ENCODE measurements around the gene KAZN.

The KAZN gene

GRCh38 chr1:14713077-14713476, 114.6 kb downstream of the KAZN start:
- no peak for DNase-seq (ENCODE audit: low read depth)

DNA sequence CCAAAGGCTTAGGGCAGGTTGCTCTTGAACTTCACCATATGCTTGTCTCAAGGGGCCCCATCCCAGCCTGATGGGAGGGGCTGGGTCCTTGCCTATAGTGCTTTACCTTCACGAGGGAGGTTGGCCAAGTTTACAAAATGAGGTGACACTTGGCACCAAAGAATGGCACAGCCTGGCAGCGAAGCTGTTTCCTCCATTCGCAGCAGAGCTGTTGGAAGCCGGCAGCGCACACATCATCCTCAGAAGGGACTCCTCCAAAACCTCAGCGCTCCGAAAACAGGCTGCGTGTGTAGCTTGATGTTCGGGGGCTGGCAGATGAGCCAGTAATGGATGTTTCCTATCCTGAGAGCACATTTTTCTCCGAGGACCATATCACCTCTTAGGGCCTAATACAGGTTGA, 116.8 kb downstream of the KAZN start:
- DNase-seq (ENCODE audit: low read depth), result no peak

GRCh38 chr1:14715802-14716201, 117.3 kb downstream of the KAZN start:
- no peak for DNase-seq (ENCODE audit: low read depth)

DNA sequence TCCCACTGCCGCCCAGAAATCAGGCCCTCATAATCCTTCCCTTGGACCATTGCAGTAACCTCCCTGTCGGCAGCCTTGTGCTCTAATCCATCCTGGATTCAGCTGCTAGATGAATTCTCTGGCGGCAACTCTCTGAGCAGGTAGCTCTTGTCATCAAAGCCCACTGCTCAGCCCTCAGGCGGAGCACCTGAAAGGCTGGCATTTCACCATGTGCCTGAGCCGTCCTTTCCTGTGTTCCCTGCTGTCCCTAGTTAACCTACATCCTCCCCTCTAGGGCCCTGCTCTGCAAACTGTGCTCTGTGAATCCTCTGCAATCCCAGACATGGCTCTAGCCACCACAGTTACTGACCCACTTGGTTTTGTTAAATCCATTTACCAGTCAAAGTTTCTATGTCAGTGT, 118.0 kb downstream of the KAZN start:
- DNase-seq (ENCODE audit: low read depth), result no peak

DNA sequence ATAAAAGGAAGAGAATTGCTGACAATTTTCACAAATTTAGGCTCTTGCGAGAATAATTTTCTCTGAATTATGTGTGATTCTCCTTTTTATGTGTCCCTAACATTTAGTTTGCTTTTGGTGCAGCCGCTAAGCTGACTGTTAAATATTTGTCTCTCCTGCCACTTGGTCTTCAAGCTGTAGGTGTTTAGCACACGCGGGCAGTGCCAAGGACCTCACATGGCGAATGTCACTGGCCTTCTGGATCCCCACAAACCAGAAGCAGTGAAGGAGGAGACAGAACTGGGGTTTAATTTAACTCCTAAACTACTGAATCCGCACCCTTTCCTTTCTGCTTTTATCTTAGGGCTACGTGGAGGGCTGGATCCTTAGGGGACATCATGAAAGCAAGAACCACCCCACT, 120.0 kb downstream of the KAZN start:
- DNase-seq (ENCODE audit: low read depth), result no peak

GRCh38 chr1:14723401-14723800, 124.9 kb downstream of the KAZN start:
- no peak for DNase-seq (ENCODE audit: low read depth)

DNA sequence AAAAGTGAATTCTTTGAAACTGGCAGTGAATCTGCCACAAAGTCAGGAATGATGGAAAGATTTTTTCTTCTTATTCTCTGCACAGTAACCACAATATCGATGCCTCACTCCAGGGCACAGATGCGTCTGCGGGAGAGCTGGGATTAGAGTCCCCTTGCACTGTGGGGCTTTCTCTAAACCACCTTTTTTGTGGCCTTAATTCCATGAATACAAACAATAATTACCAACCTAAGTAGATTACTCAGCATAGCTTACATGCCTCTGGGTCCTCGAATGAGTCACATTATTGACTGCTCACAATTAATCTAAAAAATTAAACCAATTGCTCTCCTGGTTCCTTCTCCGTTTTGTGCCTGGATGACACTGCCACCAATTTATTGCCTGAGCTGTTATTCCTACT, 125.8 kb downstream of the KAZN start:
- DNase-seq (ENCODE audit: low read depth), result no peak

GRCh38 chr1:14724678-14725077, 126.2 kb downstream of the KAZN start:
- DNase-seq (ENCODE audit: low read depth), result no peak

DNA sequence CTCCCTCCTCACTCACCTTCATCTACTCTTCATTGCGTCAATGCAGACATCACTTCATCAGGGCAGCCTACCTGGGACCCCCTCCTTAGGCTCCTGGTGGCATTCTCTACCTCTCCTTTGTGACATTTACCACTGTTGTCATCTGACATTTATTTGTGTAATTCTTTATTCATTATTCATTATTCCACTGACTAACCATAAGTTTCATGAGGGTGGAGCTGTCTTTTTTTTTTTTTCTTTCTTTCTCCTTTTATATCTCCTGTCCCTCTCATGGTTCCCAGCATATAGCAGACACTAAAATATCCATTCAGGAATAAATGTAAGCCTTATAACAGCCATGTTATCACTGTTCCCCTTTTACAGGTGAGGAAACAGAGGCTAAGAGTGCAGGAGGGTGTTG, 126.8 kb downstream of the KAZN start:
- DNase-seq (ENCODE audit: low read depth), result no peak

DNA sequence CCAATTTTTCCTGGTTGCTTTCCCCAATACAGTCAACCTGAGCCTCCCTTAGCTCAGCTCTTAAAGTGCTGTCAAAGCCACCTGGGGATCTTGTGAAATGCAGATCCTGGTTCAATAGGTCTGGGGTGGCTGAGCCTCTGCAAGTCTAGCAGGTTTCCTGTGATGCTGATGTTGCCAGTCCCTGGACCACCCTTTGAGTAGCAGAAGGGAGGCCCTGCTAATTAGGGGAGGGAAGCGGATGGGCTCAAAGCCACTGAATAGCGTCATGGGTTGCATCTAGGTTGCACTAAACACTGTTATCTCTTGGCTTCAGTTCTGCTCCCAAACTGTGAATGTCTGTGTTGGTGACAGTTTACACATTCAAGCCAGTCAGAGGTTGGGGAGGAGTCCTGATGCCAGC, 127.2 kb downstream of the KAZN start:
- no peak for DNase-seq (ENCODE audit: low read depth)

DNA sequence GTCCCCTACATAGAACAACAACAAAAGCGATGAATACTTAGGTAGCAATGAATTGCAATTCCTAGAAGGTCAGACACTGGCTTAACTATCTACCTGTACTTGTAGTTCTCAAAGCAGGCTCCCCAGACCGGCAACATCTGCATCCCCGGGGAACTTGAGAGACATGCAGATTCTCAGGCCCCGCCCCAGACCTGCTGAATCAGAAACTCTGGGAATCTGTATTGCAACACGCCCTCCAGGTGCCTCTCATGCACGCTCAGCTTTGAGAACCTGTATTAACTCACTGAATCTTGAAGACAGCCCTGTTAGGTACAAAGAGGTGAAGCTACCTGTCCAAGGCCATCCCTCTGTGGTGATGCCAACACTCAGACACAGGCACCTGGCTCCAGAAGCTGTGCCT, 128.1 kb downstream of the KAZN start:
- DNase-seq (ENCODE audit: low read depth), result no peak

GRCh38 chr1:14728516-14728915, 130.0 kb downstream of the KAZN start:
- no peak for DNase-seq (ENCODE audit: low read depth)

- no peak for DNase-seq (ENCODE audit: low read depth)
These were observed 134.2 kb downstream of the KAZN start for GRCh38 chr1:14732728-14733047.

GRCh38 chr1:14733048-14733778, 134.7 kb downstream of the KAZN start:
- peak; percentile 59 for DNase-seq (ENCODE audit: low read depth)

GRCh38 chr1:14733779-14734140, 135.3 kb downstream of the KAZN start:
- no peak for DNase-seq (ENCODE audit: low read depth)

GRCh38 chr1:14735841-14736240, 137.4 kb downstream of the KAZN start:
- no peak for DNase-seq (ENCODE audit: low read depth)

- DNase-seq (ENCODE audit: low read depth), result no peak
These were observed 139.1 kb downstream of the KAZN start for GRCh38 chr1:14737561-14738094.

- no peak for DNase-seq (ENCODE audit: low read depth)
These were observed 139.8 kb downstream of the KAZN start for GRCh38 chr1:14738235-14738634.

- no peak for DNase-seq (ENCODE audit: low read depth)
These were observed 140.2 kb downstream of the KAZN start for GRCh38 chr1:14738647-14739046.

GRCh38 chr1:14739082-14739832, 140.8 kb downstream of the KAZN start:
- no peak for DNase-seq (ENCODE audit: low read depth)

DNA sequence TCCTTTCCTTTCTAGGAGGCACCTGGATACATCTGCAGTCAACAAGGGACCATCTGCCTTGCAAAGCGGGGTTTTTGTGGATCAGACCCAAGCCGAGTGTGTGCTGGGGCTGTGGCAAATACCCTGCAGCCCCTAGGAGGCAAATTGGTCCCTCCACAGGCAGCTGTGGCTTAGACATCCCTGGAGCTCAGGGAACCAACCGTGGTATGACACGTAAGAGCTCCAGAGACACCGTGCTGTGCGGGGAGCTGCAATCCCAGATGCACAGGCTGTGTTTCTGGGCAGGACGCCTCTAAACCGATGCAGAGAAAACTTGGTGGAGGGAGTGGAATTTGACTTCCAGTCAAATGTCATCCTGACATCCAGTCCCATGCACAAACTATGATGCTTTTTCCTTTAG, 141.5 kb downstream of the KAZN start:
- DNase-seq (ENCODE audit: low read depth), result no peak

DNA sequence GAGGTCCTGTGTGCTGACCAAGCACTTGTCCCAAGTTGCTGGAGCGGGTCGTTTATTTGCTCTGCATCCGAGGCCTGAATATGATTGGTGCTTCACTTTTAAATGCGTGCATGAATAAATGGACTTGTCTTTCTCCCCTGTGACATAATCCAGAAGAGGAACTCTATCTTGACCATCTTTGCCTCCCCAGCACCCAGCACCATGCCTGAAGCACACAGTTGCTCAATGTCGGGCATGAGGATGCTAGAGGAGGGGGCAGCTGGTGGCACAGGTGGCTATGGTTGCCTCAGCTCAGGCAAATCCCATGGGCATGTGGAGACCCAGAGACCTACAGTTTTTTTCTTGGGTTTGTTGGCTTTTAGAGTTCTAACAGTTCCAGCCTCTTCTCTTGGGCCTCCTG, 142.6 kb downstream of the KAZN start:
- DNase-seq (ENCODE audit: low read depth), result no peak

GRCh38 chr1:14741532-14741931, 143.0 kb downstream of the KAZN start:
- no peak for DNase-seq (ENCODE audit: low read depth)

All from fibroblast of gingiva (primary cell).